Measurements from ENCODE around the gene ARHGAP18.

DNA sequence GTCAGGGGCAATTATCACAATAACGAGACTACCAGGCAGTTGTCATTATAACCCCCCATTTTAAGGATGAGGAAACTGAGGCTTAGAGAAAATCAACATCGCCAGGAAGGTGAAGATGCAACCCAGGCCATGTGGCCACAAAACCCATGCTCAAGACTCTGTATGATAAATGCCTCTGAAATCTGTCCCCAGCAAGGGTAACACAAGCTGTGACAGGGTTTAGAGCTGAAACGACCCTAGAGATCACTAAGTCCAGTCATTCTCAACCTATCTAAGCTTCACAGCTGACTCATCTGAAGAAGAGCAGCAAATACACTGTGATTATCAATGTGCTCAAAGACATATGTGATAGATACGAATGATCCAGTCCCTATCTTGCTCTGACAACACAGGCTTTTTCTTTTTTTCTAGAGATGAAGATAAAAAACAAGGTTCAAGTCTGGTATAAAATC lies 47.0 kb downstream of the ARHGAP18 start:
- TF ChIP-seq, protein P1, sequence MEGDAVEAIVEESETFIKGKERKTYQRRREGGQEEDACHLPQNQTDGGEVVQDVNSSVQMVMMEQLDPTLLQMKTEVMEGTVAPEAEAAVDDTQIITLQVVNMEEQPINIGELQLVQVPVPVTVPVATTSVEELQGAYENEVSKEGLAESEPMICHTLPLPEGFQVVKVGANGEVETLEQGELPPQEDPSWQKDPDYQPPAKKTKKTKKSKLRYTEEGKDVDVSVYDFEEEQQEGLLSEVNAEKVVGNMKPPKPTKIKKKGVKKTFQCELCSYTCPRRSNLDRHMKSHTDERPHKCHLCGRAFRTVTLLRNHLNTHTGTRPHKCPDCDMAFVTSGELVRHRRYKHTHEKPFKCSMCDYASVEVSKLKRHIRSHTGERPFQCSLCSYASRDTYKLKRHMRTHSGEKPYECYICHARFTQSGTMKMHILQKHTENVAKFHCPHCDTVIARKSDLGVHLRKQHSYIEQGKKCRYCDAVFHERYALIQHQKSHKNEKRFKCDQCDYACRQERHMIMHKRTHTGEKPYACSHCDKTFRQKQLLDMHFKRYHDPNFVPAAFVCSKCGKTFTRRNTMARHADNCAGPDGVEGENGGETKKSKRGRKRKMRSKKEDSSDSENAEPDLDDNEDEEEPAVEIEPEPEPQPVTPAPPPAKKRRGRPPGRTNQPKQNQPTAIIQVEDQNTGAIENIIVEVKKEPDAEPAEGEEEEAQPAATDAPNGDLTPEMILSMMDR (IDR thresholded peaks at IDR 0.05; ENCODE audit: low read length) = no peak
- TF ChIP-seq EZH2 (optimal IDR thresholded peaks at IDR 0.05; ENCODE audit: low read depth, low read length) = no peak
